Measurements from ENCODE around the gene NYAP1.
"Not testable (repeated sequence)": the region's sequence is repeated elsewhere in the genome, so short reads cannot be mapped to it uniquely, and the experiment has no call there.

The NYAP1 gene

DNA sequence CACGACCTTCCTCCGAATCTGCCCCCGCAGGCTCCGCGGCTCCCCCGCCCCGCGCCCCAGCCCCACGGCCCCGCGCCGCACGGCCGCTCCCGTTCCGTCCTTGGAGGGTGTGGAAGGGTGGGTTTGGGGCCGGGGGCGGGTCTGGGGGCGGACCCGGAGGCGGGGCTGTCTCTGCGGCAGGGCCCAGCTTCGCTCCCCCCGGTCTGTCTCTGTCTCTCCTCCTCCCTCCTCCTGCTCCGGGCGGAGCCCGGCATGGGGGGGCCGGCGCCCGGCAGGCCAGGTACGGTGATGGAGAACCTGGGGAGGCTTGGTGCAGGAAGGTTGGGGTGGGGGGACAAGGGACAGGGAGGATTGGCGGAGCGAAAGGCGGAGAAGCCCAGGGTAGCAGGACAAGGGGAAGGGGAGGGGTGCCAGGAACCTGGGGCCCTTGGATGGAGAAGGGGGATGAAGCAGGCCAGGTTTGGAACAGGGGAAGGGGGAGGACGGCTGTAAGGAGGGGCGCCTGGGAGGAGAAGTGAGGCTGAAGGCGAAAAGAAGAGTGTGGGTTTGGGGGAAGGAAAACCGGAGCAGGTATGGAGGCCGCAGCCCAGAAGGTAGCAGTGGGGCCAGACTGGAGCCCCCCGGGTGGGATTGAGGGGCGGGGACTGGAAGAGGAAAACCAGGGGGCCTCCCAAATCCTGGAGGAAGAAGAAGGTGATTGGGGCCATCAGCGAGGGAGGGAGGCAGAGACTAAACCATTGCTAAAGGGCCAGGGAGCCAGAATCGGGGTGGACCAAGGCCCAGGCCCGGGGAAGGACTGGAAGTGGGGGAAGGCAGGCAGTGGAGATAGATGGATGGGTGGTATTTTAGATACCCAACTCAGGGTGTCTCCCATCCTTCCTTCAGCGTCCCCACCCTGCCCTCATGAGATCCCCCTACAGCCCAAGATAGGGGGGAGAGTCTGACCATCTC, at the start of gene NYAP1:
TSS of gene NYAP1 (plus strand) at position 206 of the 951 bp plus-strand sequence. CDS start 1,385 bp downstream, outside the sequence.
- peak in 1 of 2 donors; percentile 37 for DNase-seq

DNA sequence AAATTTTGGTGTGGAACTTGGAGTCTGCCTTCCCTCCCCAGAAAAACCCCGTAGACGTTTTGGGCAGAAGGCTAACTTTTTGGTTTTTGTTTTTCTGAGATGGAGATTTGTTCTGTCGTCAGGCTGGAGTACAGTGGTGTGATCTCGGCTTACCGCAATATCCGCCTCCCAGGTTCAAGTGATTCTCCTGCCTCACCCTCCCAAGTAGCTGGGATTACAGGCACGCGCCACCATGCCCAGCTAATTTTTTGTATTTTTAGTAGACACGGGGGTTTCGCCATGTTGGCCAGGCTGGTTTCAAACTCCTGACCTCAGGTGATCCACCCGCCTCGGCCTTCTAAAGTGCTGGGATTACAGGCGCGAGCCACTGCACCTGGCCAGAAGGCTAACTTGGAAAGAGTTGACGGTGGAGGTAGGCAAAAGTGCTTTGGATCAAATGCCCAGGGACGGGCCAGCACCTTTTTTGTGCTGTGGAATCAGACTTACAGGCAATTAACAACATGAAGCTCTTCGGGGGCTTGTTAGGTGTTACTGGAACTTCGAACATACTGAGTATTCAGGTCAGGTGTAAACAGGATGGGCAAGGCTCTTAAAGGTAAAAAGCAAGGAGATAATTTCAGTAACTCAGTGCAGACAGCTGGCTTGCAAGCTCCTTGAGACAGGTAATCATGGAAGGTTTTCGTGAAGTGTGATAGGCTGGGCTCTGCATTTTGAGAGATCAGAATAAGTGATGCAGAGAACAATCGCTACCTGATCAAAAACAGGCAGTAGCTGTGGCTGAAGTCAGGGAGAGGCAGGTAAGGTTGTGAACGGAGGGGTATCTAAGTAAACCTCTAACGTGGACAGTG, 49.2 kb upstream of the NYAP1 start:
- no peak for DNase-seq

DNA sequence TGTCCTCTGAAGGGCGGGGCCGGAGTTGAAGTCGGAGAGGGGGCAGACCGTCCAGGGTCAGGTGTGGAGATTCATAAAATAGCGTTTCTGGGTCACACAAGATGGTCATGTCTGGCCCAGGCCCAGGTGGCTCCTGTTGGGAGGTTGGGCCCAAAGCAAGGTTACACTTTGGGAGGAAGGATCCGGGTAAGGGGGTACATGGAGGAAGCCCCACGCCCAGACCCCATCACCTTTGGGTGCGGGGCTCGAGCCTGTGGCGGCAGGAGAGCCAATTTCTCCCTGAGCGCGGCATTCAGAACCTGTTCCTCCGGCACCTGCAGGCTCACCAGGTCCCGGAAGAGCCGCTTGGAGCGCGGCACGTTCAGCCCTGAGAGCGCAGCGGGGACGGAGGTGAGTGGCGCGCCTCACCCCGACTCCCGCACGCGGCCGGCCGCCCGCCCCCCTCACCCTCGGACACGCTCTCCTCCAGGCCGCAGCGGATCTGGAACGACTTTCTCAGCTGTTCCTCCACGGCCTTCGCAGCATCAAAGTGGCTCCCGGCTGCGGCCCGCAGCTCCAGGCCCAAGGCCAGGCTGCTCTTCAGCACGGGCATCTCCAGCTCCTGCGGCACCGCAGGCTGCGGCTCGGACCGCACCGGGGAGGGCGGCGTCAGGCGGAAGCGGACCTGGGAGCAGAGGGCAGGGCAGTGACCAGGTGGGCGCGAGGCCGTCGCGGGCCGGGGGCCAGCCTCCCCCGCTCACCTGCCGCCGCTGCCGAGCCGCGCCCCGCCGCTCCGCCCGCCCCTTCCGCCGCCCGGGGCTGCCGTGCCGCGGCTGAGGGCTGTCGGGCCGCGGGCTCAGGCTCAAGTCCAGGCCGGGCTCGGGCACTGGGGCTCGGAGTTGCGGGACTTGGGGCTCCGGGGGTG, 48.1 kb upstream of the NYAP1 start:
- DNase-seq = peak; percentile 35 to 40

DNA sequence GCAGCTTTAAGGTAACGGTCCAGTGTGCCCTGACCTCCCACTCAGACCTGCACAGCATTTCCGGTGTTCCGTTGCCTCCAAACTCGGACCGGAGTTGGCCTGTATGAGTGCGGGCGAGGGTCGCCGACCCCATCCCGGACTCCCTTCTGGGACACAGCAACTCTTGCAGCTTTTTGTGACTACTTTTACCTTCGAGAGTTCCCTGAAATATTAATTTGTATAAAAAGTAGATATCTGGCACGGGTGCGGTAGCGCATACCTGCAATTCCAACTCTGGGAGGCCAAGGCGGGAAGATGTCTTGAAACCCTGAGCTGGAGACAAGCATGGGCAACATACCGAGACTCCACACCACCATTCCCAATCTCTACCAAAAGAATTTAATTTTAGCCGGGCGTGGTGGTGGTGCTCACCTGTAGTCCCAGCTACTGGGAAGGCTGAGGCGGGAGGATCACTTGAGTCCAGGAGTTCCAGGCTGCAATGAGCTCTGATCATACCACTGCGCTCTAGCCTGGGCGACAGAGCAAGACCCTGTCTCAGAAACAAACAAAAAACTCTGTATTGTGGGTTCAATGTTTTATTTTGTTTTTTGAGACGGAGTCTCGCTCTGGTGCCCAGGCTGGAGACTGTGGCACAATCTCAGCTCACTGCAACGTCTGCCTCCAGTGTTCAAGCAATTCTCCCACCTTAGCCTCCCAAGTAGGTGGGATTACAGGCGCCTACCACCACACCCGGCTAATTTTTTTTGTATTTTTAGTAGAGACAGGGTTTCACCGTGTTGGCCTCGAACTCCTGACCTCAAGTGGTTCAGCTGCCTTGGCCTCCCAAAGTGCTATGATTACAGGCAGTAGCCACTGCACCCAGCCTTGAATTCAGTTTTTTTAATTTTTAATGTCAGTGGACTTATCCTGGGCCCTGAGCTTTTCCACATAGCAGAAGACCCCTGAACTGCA, 46.3 kb upstream of the NYAP1 start:
- no peak for DNase-seq

DNA sequence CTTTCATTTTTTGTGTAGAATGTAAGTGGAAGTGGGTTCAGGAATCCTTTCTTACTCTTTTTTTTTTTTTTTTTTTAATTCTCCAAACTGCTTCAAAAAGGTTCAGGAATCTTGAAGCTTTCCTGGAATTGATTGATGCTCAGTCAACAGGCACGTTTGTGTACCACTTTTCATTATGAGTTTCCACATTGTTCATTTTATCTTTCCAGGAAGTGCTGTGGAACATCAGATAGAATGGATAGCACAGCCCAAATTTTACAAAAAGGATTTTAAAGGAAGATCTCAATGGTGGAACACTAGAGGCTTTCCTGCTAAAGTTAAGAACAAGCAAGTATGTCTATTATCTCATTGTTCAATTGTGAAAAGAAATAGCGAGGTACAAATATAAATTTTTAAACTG, 45.6 kb upstream of the NYAP1 start:
- no peak for DNase-seq

DNA sequence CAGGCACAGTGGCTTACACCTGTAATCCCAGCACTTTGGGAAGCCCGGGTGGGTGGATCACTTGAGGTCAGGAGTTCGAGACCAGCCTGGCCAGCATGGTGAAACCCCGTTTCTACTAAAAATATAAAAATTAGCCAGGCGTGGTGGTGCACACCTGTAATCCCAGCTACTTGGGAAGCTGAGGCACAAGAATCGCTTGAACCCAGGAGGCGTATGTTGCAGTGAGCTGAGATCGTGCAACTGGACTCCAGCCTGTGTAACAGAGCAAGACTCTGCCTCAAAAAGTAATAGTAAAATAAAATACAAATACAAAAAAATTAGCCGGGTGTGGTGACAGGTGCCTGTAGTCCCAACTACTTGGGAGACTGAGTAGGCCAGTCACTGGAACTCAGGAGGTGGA, 45.0 kb upstream of the NYAP1 start:
- not testable (repeated sequence) for DNase-seq

DNA sequence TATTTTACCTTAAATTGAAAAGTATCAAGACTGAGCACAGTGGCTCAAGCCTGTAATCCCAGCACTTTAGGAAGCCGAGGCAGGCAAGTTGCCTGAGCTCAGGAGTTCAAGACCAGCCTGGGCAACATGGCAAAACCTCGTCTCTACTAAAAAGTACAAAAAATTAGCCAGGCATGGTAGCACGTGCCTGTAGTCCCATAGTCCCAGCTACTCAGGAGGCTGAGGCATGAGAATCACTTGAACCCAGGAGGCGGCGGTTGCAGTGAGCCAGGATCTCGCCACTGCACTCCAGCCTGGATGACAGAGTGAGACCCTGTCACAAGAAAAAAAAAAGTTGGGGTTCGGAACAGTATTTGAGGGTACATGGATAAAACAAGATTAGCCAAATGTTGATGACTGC, 44.5 kb upstream of the NYAP1 start:
- DNase-seq = not testable (repeated sequence)

DNA sequence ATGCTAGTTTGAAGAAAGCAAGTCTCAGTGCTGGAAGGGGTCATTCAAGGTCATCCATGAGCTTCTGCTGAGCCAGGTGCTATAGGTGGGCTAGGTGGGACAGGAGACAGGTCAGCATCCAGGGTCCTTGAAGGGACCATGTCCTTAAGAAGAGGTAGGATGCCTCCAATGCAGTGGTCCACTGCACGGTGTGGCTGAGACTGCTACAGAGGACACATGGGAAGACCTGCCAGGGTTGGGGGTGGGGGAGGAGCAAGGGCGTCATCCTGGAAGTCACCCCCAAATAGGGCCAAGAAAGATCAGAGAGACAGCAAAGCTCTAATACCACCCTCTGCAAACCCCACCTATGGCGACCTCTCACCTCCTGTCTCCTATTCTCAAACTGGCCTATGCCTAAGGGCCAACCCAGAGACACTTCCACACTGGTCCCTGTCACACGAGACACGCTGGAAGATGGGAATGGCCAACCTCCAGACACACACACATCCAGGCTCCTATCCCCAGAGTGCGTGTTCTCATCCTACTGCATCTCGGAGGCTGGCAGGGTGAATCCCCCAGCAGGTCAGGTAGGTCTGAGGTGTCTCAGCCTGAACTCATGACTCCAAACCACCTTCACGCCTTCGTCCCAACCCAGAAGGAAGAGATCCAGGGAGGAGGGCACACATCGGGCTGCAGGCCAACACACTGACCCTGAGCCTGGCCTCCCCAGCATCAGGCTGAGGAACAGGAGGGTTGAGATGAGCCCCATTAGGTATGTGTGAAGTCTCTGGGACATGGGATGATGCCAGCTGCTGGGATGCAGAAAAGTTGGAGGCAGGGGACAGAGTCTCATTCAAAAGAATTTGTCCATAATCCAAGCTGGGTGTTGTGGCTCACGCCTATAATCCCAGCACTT, 41.8 kb upstream of the NYAP1 start:
- DNase-seq = no peak

DNA sequence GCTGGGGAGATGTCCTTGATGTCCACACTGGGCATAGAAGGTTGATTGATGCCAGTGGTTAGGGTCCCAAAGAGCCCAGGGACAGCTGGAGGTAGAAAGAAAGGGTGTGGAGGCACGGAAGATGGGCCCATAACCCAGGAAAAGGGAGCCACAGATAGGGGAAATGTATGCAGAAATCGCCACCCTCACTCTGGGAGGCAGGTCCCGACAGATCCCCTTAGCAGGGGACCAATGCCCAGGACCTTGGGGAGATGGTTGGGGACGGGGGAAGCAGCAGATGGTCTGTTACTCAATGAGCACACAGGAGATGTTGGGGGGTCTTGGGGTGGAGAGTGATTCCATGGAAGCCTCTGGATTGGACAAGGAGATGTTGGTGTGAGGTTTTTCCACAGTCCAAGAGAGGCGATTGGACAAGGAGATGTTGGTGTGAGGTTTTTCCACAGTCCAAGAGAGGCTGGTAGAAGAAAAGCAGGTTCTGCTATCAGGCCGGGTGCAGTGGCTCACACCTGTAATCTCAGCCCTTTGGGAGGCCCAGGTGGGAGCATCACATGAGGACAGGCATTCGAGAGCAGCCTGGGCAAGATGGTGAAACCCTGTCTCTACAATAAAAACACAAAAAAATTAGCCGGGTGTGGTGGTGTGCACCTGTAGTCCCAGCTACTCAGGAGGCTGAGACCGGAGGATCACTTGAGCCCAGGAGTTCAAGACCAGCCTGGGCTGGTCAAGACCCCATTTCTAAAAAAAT, 40.5 kb upstream of the NYAP1 start:
- DNase-seq = no peak

DNA sequence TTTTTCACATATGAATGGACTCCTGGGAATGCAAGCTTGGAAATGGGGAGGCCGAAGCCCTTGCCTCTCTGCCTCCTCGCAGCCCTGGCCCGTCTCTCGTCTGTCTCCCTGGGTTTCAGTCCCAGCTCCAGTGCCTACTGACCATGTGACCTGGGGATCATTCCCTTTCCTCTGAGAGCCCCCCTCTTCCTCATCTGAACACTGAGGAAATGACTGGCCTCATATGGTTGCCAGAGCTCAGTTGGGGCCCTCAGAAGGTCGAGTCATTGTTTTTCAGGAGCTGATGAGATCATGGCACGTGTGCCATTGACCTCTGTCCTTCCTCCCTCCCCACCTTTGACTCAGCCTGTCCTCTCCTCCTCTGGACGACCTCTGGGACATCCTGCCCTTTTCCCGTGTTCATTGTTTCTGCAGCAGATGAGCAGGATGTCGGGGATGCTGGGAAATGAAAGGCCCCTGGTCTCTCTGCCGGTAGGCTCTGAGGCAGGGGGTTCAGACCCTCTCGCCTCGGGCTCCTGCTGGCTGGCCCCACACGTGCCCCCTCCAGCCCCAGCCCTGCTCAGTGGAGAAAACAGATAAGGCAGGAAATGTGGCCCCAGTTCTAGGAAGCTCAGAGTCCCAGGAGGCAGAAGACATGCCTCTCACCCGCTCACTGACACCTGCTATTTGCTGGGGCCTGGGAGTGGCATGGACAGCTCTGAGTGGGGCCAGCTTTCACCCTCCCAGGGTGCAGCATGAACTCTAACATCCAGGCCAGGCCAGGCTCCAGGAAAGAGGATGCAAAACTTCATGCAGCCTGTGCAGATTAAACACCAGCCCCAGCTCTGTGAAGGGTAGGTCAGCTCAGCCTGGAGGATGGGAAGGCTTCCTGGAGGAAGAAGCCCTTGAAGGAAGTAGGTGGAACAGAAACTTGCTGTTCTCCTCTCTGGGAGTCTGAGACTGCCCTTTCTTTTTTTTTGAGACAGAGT, 39.1 kb upstream of the NYAP1 start:
- DNase-seq = no peak

DNA sequence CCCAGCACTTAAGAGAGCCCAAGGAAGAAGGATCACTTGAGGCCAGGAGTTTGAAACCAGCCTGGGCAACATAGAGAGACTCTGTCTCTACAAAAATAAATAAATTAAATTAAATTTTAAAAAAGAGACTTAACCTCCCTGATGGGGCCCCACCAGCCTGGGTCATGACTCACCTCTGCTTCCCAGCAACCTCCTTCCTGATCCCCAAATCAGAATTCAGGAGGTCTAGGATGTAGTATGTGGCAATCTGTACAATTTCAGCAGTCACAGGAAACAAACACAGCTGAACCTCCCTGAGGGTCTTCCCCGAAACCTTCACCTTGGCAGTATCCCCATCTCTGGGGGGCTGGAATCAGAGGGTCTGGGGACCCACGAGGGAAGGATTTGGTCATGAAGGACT, 37.7 kb upstream of the NYAP1 start:
- DNase-seq = no peak

DNA sequence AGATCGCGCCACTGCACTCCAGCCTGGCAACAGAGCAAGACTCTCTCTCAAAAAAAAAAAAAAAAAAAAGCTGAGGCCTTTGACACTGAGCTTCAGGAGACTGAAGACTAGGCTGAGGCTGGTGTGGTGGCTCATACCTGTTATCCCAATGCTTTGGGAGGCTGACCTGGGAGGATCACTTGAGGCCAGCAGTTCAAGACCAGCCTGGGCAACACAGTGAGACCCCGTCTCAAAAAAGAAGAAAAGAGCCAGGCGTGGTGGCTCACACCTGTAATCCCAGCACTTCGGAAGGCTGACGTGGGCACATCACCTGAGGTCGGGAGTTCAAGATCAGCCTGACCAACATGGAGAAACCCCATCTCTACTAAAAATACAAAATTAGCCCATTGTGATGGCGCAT, 36.4 kb upstream of the NYAP1 start:
- DNase-seq = not testable (repeated sequence)

DNA sequence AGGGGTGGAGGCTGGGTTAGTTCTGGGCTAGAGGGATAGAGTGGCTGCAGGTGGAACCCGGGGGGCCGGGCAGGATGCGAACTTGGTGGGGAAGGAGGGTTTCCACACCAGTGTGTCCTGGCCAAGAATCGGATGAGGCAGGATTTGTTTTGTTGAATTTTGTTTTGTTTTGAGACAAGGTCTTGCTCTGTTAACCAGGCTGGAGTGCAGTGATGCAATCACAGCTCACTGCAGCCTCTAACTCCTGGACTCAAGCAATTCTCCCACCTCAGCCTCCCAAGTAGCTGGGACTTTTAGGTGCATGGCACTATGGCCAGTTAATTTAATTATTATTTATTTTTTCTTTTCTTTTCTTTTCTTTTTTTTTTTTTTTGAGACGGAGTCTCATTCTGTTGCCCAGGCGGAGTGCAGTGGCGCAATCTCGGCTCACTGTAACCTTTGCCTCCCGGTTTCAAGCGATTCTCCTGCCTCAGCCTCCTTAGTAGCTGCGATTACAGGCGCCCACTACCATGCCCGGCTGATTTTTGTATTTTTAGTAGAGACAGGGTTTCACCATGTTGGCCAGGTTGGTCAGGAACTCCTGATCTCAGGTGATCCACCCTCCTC, 34.4 kb upstream of the NYAP1 start:
- no peak for DNase-seq

DNA sequence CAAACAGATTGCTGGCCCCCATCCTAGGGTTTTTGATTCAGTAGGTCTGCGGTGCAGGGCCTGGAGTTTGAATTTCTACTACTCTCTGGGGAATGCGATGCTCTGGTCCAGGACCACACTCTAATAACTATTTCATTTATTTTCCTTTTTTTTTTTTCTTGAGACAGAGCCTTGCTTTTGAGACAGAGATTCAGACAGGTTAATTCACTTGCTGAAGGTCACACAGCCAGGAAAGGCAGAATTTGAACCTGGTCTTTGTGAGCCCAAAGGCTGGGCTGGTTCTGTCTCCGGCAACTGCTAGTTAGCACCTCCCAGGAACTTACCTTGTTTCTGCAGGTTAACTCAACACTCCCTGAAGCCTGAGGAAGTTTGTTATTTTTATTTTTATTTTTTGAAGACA, 31.2 kb upstream of the NYAP1 start:
- DNase-seq = no peak

DNA sequence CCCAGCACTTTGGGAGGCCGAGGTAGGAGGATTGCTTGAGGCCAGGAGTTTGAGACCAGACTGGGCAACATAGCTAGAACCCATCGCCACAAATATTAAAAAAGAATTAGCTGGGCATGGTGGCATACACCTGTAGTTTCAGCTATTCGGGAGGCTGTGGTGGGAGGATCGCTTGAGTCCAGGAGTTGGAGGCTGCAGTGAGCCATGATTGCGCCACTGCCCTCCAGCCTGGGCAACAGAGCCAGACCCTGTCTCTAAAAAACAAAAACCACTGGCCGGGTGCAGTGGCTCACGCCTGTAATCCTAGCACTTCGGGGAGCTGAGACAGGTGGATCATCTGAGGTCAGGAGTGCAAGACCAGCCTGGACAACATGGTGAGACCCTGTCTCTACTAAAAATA, 29.9 kb upstream of the NYAP1 start:
- DNase-seq = not testable (repeated sequence)

DNA sequence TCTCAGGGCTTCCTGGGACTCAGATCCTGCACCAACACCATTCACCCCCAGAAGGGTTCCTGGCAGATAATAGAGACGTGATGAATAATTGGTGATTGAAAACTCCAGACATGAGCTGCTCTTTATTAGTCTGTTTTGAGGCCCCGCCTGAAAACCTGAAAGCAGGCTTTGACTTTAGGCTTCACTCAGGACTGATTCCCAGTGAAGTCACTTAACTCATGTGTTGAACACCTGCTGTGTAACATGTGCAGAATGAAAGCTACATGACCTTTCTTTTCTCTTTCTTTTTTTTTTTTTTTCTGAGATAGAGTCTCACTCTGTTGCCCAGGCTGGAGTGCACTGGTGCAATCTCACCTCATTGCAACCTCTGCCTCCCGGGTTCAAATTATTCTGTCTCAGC, 28.5 kb upstream of the NYAP1 start:
- no peak for DNase-seq

DNA sequence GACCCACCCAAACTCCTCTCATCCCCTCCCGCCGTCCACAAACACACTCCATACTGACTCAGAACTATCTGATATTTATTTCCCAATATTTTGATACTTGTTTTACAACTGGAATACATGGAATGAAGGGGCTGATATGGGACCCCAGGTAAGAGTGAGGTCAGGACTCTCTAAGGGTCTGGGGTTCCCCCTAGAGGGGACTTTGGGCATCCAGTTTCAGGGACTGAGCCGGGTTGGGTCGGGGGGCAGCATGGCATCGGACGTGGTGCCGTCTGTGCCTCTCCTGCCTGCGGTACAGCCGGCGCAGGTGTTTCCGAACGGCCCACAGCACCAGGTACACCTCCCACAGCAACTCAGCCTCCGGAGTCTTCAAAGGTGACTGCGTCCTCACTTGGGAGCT, 27.2 kb upstream of the NYAP1 start:
- no peak for DNase-seq

DNA sequence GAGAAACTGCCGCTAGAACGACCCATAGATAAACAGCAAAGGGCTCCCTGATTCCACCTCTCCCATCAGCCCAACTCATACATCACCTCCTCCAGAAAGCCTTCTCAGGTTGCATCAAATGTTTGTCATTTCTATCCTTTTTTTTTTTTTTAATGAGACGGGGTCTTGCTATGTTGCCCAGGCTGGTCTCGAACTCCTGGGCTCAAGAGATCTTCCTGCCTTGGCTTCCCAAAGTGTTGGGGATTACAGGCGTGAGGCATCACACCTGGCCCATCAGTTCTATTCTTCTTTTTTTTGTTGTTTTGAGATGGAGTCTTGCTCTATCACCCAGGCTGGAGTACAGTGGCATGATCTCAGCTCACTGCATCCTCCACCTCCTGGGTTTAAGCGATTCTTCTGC, 26.7 kb upstream of the NYAP1 start:
- DNase-seq = no peak

Measured in stimulated activated CD4-positive, alpha-beta T cell treated with anti-CD3 and anti-CD28 coated beads, Interleukin-2, amount 100 ng/mL, for 48 hours (primary cell).